HepG2 (cell line): ENCODE results near the gene DLX5.

ENCODE experiments used
- IKZF4 ChIP-seq: sonication (generic); formaldehyde crosslinking; IDR thresholded peaks from 2 replicates; pipeline ENCODE4 v1.5.1; 2020; ENCODE audit warnings: borderline replicate concordance, mild to moderate bottlenecking, low read depth, missing genetic modification reagents; ENCODE audit errors: not compliant biosample characterization
- PHF21A ChIP-seq: sonication (generic); formaldehyde crosslinking; IDR thresholded peaks from 2 replicates; pipeline ENCODE4 v1.5.0; 2020; ENCODE audit warnings: mild to moderate bottlenecking, missing genetic modification reagents
- RELA ChIP-seq: sonication (generic); formaldehyde crosslinking; IDR thresholded peaks from 2 replicates; pipeline ENCODE4 v1.4.0; 2020; ENCODE audit warnings: missing genetic modification reagents
- SRY ChIP-seq: sonication (generic); formaldehyde crosslinking; IDR thresholded peaks from 2 replicates; pipeline ENCODE4 v1.8.0; 2022; ENCODE audit warnings: mild to moderate bottlenecking, missing genetic modification reagents
- TF ChIP-seq, protein P1 (sequence below): sonication (generic); formaldehyde crosslinking; IDR thresholded peaks from 2 replicates; pipeline ENCODE4 v1.5.0; 2020; ENCODE audit warnings: mild to moderate bottlenecking, missing genetic modification reagents, moderate library complexity

DNA sequence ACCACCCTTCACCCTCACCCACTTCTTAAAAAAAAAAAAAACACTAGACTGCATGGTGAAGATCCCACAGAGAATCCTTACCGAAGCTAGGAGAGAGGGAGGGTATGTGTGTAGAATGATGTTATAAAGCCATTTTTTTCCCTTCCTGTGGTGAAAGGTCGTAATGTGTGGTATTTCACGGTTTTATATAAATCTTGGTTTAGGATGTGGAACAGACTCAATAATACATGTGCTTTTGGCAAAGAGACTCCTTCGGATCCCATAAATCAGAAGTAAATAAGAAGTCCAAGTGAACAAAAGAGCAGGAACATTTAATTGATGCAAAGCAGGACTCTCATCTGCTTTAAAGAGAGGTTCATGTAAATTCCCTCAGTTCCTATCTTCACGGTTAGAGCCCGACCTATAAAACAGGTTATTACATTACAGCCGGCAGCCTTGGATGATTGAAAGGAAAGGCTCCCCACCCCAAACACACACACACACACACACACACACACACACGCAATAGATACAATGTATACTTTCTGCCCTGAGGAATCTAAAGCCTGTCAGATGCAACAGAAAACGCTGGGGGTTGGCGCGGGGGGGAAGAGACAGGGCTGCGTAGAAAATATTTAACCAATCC lies 8.8 kb downstream of the DLX5 start:
- no peak for TF ChIP-seq RELA (CRISPR knock-in tag)
- no peak for TF ChIP-seq IKZF4 (CRISPR knock-in tag)
- TF ChIP-seq PHF21A (CRISPR knock-in tag) = no peak
- TF ChIP-seq, protein P1, sequence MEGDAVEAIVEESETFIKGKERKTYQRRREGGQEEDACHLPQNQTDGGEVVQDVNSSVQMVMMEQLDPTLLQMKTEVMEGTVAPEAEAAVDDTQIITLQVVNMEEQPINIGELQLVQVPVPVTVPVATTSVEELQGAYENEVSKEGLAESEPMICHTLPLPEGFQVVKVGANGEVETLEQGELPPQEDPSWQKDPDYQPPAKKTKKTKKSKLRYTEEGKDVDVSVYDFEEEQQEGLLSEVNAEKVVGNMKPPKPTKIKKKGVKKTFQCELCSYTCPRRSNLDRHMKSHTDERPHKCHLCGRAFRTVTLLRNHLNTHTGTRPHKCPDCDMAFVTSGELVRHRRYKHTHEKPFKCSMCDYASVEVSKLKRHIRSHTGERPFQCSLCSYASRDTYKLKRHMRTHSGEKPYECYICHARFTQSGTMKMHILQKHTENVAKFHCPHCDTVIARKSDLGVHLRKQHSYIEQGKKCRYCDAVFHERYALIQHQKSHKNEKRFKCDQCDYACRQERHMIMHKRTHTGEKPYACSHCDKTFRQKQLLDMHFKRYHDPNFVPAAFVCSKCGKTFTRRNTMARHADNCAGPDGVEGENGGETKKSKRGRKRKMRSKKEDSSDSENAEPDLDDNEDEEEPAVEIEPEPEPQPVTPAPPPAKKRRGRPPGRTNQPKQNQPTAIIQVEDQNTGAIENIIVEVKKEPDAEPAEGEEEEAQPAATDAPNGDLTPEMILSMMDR = no peak
- TF ChIP-seq SRY (CRISPR knock-in tag) = no peak
